Endothelial cell of umbilical vein (primary cell): Measurements from ENCODE around the gene CROT.

Experiments used
- EZH2 ChIP-seq: IDR thresholded peaks from 2 replicates; pipeline ENCODE4 v1.6.1; 2012; ENCODE audit warnings: borderline replicate concordance, low read depth, mild to moderate bottlenecking, moderate library complexity, low read length, inconsistent platforms; ENCODE audit not compliant: severe bottlenecking
- POLR2A ChIP-seq: IDR thresholded peaks from 2 replicates; pipeline ENCODE4 v1.6.1; 2012; ENCODE audit warnings: low read depth, mild to moderate bottlenecking, control low read depth, low read length

DNA sequence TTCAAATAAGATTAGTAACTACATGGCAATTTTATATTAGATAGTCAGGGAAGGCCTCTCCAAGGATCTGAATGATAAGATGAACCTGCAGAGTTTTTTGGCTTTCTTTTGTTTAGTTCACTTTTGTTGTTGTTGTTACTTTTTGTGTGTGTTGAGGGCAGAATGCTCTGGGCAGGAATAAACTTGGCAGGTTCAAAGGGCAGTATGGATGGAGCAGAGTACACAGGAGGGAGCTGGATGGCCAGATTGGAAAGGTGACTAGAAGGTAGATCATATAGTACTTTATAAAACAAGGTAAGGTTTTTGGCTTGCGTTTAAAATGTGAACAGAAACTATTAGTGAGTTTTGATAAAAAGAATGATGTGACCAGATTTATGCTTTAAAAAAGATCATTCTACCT, 17.9 kb downstream of the CROT start:
- TF ChIP-seq EZH2 (no peak), POLR2A (no peak)
